Stimulated activated CD4-positive, alpha-beta T cell treated with anti-CD3 and anti-CD28 coated beads, Interleukin-2, amount 100 ng/mL, for 24 hours (primary cell): ENCODE measurements around the gene CSHL1.
"Not testable (repeated sequence)": the region's sequence is repeated elsewhere in the genome, so short reads cannot be mapped to it uniquely, and the experiment has no call there.

ENCODE experiments used
- DNase-seq, 2 donors: peaks; one replicate each; pipeline ENCODE4 v3.0.0-alpha.2; 2020

The CSHL1 gene

DNA sequence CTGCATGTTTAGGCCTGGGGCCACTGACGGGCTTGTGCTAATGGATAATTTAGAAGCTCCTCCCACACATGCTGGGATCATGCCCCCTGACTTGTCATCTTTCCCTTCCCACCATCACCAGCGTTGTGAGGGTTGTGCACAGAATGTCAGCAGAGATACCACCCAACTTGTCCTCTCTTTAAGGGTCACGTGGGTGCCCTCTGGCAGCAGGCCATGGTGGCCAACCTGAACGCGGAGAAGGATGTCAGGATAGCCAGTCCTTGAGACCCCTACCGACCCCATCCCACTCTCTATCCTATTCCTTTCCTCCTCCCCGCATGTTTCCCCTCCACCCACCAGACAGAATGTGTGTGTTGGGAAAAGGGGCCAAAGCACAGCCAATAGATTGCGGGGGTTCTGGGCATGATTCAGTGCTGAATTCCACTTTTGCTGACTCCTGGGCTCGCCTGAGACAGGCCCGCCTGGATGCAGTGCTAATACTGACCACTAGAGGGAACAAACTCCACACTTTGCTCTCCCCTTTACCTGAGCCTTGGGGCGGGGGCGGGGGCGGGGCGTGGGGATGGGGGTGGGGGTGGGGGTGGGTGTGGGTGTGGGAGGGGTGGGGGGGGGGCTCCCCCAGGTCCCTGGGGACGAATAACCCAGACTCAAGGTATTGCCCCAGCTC lies 29.0 kb downstream of the CSHL1 start, which contains the start of gene GH2:
Gene GH2 (minus strand): TSS at position 10 of the 667 bp plus-strand sequence. CDS start 143 bp downstream, outside the sequence.
- peak; percentile 65 to 70 for DNase-seq

GRCh38 chr17:63881337-63881736 lies 29.7 kb downstream of the CSHL1 start:
- not testable (repeated sequence) for DNase-seq

DNA sequence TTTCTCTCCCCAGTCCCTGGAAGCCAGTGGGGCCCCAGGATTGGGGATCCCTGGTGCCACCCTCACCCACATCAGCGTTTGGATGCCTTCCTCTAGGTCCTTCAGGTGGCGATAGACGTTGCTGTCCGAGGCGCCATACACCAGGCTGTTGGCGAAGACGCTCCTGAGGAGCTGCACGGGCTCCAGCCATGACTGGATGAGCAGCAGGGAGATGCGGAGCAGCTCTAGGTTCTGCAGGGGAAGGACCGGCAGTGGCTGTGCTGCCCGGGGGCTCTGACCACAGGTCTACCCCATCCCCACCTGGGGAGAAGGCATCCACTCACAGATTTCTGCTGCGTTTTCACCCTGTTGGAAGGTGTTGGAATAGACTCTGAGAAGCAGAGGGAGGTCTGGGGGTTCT lies 30.4 kb downstream of the CSHL1 start:
- DNase-seq = no peak

DNA sequence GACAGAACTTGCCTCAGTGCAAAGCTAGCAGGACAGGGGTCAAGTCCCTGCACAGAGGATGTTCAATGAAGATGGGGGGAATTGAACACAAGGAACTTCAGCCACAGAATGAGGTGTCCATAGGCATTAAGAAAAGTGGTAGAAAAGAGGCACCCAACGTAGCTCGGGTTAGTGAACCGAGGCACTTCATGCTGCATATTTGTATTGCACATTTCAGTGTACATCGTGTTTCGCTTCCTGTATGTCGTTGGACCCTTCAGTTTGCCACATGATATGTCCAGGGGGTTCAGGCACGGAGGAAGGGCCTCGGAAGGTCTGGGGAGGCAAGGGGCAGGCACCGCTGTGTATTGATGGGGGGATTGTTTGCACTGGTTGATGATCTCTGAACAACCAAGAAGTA lies 32.6 kb downstream of the CSHL1 start:
- DNase-seq = not testable (repeated sequence)

DNA sequence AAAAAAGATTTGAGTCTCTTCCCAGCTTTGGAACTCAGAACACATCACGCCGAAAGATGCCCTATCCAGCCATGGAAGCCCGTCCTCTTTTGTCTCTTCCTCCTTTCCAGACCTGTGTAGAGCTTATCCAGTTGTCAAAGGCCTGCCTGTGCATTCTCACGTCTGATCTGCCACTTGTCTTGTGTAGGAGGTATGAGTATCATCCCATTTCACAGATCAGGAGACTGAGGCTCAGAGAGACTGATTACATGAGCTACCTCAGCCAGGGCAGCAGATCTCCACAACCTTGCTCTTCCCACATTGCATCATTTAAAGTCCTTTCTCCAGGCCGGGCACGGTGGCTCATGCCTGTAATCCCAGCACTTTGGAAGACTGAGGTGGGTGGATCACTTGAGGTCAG lies 36.4 kb downstream of the CSHL1 start:
- DNase-seq = not testable (repeated sequence)

DNA sequence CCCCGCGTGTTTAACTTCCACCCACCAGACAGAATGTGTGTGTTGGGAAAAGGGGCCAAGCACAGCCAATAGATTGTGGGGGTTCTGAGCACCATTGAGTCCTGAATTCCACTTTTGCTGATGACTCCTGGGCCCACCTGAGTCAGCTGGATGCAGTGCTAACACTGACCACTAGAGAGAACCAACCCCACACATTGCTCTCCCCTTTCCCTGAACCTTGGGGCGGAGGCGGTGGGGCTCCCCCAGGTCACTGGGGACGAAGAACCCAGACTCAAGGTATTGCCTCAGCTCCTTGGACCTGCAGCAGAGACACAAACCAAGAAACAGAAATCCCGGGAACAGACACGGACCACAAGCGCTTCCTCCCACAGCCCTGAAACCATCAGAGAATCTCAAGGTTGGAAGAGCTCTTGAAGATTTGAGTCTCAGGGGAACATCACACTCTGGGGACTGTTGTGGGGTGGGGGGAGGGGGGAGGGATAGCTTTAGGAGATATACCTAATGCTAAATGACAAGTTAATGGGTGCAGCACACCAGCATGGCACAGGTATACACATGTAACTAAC lies 36.9 kb downstream of the CSHL1 start:
- DNase-seq = not testable (repeated sequence)

GRCh38 chr17:63873577-63873976 lies 37.5 kb downstream of the CSHL1 start, which contains the start of gene CSH2:
Gene CSH2 (minus strand): TSS chr17:63873677. CDS start chr17:63873614, 63 bp downstream.
- not testable (repeated sequence) for DNase-seq

DNA sequence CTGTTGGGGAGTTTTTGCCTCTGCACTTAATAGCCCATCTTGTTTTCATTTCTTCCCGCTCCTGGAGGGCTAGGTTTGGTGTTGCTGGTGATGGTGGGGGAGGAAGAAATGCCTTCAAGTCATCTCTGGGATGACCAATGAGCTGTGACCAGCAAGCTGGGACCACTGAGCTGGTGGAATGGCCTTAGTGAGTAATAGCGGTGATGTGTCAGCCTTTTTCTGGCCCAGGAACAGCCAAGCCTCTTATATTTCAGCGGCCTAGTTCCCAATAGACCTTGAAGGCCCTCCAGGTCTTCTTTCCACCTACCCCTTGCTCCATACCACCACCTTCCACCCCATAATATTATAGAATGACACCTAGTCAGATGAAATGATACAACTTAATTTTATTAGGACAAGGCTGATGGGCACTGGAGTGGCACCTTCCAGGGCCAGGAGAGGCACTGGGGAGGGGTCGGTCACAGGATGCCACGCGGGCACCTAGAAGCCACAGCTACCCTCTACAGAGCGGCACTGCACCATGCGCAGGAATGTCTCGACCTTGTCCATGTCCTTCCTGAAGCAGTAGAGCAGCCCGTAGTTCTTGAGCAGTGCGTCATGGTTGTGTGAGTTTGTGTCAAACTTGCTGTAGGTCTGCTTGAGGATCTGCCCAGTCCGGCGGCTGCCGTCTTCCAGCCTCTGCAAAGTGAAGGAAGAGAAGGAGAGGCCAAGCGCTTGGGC lies 39.3 kb downstream of the CSHL1 start:
- DNase-seq = not testable (repeated sequence)

- not testable (repeated sequence) for DNase-seq
Measured at GRCh38 chr17:63870292-63870665, 40.8 kb downstream of the CSHL1 start.

GRCh38 chr17:63869491-63870291 lies 41.4 kb downstream of the CSHL1 start:
- DNase-seq = not testable (repeated sequence)

GRCh38 chr17:63866625-63867024 lies 44.4 kb downstream of the CSHL1 start:
- DNase-seq = not testable (repeated sequence)
